NCI-H526 treated with DMSO at 0.1 percent for 48 hours (cell line): ENCODE measurements around the gene RSKR.
"Not testable (repeated sequence)": the region's sequence is repeated elsewhere in the genome, so short reads cannot be mapped to it uniquely, and the experiment has no call there.

Source experiments
- DNase-seq: peaks from one replicate; lab custom pipeline; 2025; lab: John Stamatoyannopoulos, UW

RSKR gene

GRCh38 chr17:28577466-28577824 lies 36.5 kb downstream of the RSKR start:
- no peak for DNase-seq

DNA sequence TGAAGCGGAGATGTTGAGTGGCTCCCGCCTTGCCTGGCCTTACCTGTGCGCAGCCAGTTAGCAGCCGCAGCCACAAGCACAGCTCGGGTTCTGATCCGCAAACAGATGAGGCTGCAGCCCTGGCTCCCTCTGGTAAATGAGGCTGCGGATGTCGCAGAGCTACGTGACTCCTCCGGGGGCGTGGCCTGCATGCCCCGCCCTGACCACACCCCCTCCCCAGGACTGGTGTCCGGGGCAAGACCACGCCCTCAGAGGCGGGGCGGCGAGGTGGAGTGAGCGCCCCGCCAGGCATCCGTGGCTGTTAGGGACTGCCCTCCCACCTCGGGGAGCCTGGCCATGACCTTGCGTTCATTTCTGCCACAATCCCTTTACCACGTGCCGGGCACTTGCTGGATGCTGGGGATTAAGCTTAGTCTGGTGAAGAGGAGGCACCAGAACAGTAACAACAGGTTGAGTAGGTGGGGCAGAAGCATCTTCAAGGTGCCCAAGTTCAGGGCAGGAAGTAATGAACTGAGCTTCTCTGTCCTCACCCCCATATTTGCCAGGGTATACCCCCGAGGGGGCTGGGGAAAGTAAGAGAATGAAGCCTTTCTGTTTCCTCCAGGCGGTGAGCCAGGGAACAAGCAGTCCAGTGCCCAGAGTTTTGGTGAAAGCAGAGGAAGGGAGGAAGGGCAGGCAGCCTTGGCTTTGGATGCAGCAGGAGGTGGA lies 37.1 kb downstream of the RSKR start, which contains the start of gene ALDOC:
Gene ALDOC, minus strand, starts transcription at position 138 of the 708 bp plus-strand sequence. CDS start 1,363 bp downstream, outside the sequence.
- DNase-seq, result peak; percentile 92

GRCh38 chr17:28576016-28576415 lies 38.0 kb downstream of the RSKR start:
- not testable (repeated sequence) for DNase-seq

- no peak for DNase-seq
Observed at GRCh38 chr17:28575126-28575795, 38.7 kb downstream of the RSKR start.

DNA sequence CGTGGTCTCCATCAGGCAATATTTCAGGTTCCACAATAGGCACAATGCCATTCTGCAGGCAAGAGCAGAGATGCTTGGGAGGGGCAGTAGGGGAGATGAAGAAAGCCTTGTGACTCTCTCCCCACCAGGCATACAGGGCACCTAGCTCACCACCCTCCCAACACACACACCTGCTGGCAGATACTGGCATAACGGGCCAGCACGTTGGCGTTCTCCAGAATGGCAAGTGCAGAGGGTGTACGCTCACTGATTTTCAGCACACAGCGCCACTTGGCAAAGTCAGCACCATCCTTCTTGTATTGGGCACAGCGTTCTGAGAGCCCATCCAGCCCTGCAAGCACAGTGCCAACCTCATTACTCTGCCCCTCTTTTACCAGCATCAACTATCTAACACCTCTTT lies 39.5 kb downstream of the RSKR start:
- no peak for DNase-seq

DNA sequence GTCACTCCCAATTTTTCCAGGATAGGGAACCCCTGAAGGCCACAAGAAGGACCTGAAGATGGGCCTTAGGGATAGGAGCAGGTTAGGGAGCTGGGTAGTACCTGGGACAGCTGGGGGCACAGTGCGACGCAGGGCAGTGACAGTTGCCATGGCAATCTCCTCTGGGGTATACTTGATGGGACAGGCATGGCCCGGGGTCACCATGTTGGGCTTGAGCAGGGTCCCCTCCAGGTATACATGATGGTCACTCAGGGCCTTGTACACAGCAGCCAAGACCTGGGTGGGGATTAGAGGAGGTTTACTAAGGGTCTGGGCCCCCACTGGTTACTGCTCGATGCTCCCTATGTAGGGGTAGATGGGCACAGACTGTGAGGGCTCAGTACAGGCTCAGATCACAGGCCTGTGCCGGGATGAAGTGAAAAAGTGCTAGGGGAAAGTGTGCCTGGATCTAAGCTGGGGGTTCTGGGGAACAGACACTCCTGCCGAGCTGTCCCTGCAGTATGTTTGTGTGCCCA lies 40.0 kb downstream of the RSKR start:
- DNase-seq, result no peak

DNA sequence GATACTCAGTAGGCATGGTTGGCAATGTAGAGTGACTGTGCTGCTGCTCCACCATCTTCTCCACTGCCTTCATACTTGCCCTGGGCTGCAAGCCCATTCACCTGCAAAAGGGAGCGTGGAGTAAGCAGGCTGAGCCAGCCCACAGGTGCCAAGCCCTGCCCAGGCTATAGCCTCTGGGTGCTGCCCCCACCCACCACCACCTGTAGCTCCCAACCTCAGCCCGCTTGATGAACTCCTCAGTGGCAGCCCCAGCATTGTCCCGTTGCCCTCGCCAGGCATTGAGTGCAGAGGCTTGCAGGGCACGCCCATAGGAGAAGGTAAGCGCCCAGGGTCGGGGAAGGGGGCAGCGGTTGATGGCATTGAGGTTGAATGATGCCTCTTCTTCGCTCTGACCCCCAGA lies 40.5 kb downstream of the RSKR start:
- no peak for DNase-seq

GRCh38 chr17:28573040-28573380 lies 41.0 kb downstream of the RSKR start:
- no peak for DNase-seq

DNA sequence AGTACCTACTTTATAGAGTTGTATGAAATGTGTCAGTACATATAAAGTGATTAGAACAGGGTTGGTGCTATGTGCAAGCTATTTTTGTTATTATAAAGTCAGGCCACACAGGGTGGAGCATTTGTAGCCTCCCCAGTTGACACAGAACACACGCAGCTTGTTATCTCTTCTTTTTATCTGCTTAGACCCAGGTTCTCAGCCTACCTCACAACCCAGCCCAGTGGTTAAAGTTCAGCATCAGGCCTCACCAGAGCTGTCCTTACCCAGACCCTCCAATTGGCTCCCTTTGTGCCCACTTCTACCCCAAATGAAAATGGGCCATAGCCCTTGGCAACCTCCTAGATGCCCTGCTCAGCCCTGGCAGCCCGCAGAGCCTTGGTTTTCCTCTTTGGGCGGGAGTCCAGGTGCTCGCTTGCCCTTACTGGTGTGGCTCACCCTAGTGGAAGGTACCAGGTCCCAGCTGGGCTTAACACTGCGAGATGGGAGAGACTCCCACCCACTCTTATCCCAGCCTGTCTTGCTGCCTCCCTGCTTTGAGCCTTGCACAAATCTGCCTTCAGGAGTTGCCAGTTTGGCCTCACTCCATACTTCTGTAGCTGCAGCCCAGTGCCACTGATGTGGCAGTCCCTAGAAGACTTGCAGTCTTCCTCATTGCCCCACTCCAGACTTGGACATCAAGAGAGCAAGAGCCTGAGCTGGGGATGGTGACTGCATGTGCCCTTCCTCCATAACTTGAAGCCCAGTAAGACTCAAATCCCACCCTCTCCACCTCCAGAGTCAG lies 41.5 kb downstream of the RSKR start:
- DNase-seq, result no peak

GRCh38 chr17:28571361-28572122 lies 42.4 kb downstream of the RSKR start, which contains the start of gene PIGS:
Gene PIGS, minus strand, starts transcription at chr17:28571524. Its CDS starts 28 bp downstream, at chr17:28571496.
- peak; percentile 97 for DNase-seq

GRCh38 chr17:28570716-28571360 lies 43.1 kb downstream of the RSKR start:
- peak; percentile 66 for DNase-seq

DNA sequence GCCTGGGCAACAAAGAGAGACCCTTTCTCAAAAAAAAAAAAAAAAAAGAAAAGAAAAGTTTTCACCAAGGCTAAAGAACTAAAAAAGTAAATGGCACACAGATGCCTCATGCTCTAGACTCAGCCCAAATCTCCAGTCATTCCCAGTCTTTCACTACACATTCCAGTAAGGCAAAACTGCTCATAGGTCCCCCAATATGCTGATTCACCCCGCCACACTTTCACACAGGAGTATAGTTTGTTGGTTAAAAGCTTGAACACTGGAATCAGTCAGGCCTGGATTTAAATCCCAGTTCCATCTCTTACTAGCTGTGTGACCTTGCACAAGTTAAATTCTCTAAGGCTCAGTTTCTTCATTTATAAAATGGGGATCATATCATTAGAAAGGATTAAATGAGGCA lies 44.5 kb downstream of the RSKR start:
- DNase-seq, result no peak

- DNase-seq, result no peak
Observed at GRCh38 chr17:28567604-28568003, 46.4 kb downstream of the RSKR start.

DNA sequence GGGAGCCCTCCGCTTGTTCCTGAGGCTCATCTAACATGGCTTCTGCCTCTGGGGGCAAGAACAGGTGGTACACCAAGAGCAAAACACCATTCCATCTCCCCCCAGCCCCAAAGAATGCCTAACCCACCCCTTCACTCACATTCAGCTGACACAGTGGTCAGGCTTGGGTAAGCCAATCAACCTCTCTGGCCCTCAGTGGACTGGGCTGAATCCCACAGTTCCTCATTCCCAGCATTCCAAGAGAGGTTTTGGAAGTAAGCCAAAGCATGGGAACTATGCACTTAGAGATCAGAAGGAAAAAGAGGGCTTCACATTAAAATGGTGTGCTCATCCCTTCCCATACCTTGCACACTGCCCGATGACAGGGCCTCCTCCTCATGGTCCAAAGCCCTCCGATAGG lies 50.5 kb downstream of the RSKR start:
- no peak for DNase-seq
